GM23338 (cell line): ENCODE data around the gene SMPDL3A. TPM values are rescaled to one million over a fixed set of nuclear protein-coding genes. Genes with fewer than 3 reads are reported as not detected.

Source experiments
- ATAC-seq: fragments of 200-7000 bp; cut with Tn5 transposase; 3 replicates; pipeline ENCODE4 v1.9.1; 2020
- DNase-seq: peaks from one replicate; pipeline ENCODE4 v3.0.0-alpha.2; 2015; ENCODE audit warnings: low spot score
- H2AFZ ChIP-seq: fragments of 200-600 bp; sonication (generic); 2 replicates; pipeline ENCODE4 v1.8.0; 2016; ENCODE audit warnings: antibody characterized with exemption, mild to moderate bottlenecking, moderate library complexity
- H3F3A ChIP-seq: fragments of 200-600 bp; sonication (generic); replicated peaks from 2 replicates; pipeline ENCODE4 v1.8.0; 2017; ENCODE audit warnings: antibody characterized with exemption, mixed run types, low read depth
- H3K27ac ChIP-seq: fragments of 200-600 bp; sonication (generic); 2 replicates; pipeline ENCODE4 v1.6.1; 2016; ENCODE audit warnings: low read depth
- H3K27me3 ChIP-seq: fragments of 200-600 bp; sonication (generic); 2 replicates; pipeline ENCODE4 v1.8.0; 2016; ENCODE audit warnings: mild to moderate bottlenecking, mixed run types, moderate library complexity; ENCODE audit not compliant: insufficient read depth
- H3K36me3 ChIP-seq: fragments of 200-600 bp; sonication (generic); 2 replicates; pipeline ENCODE4 v1.8.0; 2016; ENCODE audit warnings: mild to moderate bottlenecking; ENCODE audit not compliant: insufficient read depth
- H3K4me1 ChIP-seq: fragments of 200-600 bp; sonication (generic); 2 replicates; pipeline ENCODE4 v1.8.0; 2016; ENCODE audit warnings: mild to moderate bottlenecking, moderate library complexity; ENCODE audit not compliant: insufficient read depth
- H3K4me2 ChIP-seq: fragments of 200-600 bp; sonication (generic); 2 replicates; pipeline ENCODE4 v1.7.1; 2017; ENCODE audit warnings: mixed run types
- H3K4me3 ChIP-seq: fragments of 200-600 bp; sonication (generic); 2 replicates; pipeline ENCODE4 v1.6.1; 2016; ENCODE audit warnings: mixed run types
- H3K79me2 ChIP-seq: fragments of 200-600 bp; sonication (generic); replicated peaks from 2 replicates; pipeline ENCODE4 v1.8.0; 2017; ENCODE audit warnings: mild to moderate bottlenecking; ENCODE audit not compliant: insufficient read depth
- H3K9me2 ChIP-seq: fragments of 200-600 bp; sonication (generic); 2 replicates; pipeline ENCODE4 v1.8.0; 2017; ENCODE audit not compliant: insufficient read depth
- H4K20me1 ChIP-seq: fragments of 200-600 bp; sonication (generic); replicated peaks from 2 replicates; pipeline ENCODE4 v1.8.0; 2017; ENCODE audit warnings: mild to moderate bottlenecking; ENCODE audit not compliant: insufficient read depth
- H3K27ac Mint-ChIP-seq: 2 replicates; pipeline ENCODE4 v1.8.0; 2020; ENCODE audit warnings: inconsistent platforms, mild to moderate bottlenecking, moderate library complexity, mixed read lengths
- H3K27me3 Mint-ChIP-seq: 3 replicates; pipeline ENCODE4 v1.8.0; 2022; ENCODE audit warnings: low read depth, mild to moderate bottlenecking, moderate library complexity, mixed read lengths, inconsistent platforms; ENCODE audit not compliant: insufficient read depth, poor library complexity
- H3K36me3 Mint-ChIP-seq: 3 replicates; pipeline ENCODE4 v1.8.0; 2021; ENCODE audit warnings: low read depth, mild to moderate bottlenecking, inconsistent platforms, moderate library complexity, mixed read lengths
- H3K4me1 Mint-ChIP-seq: 3 replicates; pipeline ENCODE4 v1.8.0; 2020; ENCODE audit warnings: mild to moderate bottlenecking, inconsistent platforms, mixed read lengths
- H3K4me3 Mint-ChIP-seq: 3 replicates; pipeline ENCODE4 v1.8.0; 2021; ENCODE audit warnings: moderate library complexity, mild to moderate bottlenecking, inconsistent platforms, mixed read lengths
- H3K9me3 Mint-ChIP-seq: 3 replicates; pipeline ENCODE4 v1.8.0; 2020; ENCODE audit warnings: moderate library complexity, mild to moderate bottlenecking, inconsistent platforms, mixed read lengths
- CREB1 ChIP-seq: fragments of 250-450 bp; sonication (Bioruptor Pico); IDR thresholded peaks from 2 replicates; pipeline ENCODE4 v1.5.0; 2020; ENCODE audit warnings: low read depth, mild to moderate bottlenecking, moderate library complexity
- EZH2 ChIP-seq: fragments of 200-600 bp; sonication (generic); IDR thresholded peaks from one replicate; pipeline ENCODE4 v1.8.0; 2017; ENCODE audit warnings: antibody characterized with exemption, mild to moderate bottlenecking, low read depth; ENCODE audit not compliant: unreplicated experiment
- JUNB ChIP-seq: IDR thresholded peaks from one replicate; pipeline ENCODE4 v1.6.1; 2016; ENCODE audit warnings: antibody characterized with exemption; ENCODE audit not compliant: unreplicated experiment
- NANOG ChIP-seq: IDR thresholded peaks from 2 replicates; pipeline ENCODE4 v1.6.1; 2016; ENCODE audit warnings: antibody characterized with exemption, borderline replicate concordance
- POLR2AphosphoS5 ChIP-seq: IDR thresholded peaks from 2 replicates; pipeline ENCODE4 v1.6.1; 2016; ENCODE audit warnings: antibody characterized with exemption, low read depth
- ZNF331 ChIP-seq: fragments of 250-450 bp; sonication (Bioruptor Pico); IDR thresholded peaks from 2 replicates; pipeline ENCODE4 v1.5.0; 2020; ENCODE audit warnings: low read depth, mild to moderate bottlenecking, moderate library complexity
- polyA plus RNA-seq: library from polyadenylated mRNA; unstranded; fragments of >200 nt; fragmentation: Nextera tagmentation; extraction: Ambion mirVana; gene quantifications from 2 replicates; pipeline ENCODE4 v1.2.1, GENCODE V29; 2016
- total RNA-seq: library from RNA; depleted of rRNA; stranded (reverse); fragments of >200 nt; shearing (Covaris generic); gene quantifications from 2 replicates; pipeline ENCODE4 v1.2.3, GENCODE V29; 2014
- TF ChIP-seq, protein P1 (sequence below), 2 experiments: fragments of 200-600 bp in 1 of 2; sonication (generic) in 1 of 2; conservative IDR thresholded peaks; 2 replicates each; pipeline versions ENCODE4 v1.5.1 to v1.6.1; 2016 to 2017; ENCODE audit warnings: antibody characterized with exemption in 2 of 2, low read depth in 2 of 2, mild to moderate bottlenecking in 2 of 2, moderate library complexity in 1 of 2
- TF ChIP-seq, protein P2 (sequence below): IDR thresholded peaks from 2 replicates; pipeline ENCODE4 v1.6.1; 2016; ENCODE audit warnings: antibody characterized with exemption
- TF ChIP-seq, protein P3 (sequence below): IDR thresholded peaks from one replicate; pipeline ENCODE4 v1.6.1; 2018; ENCODE audit warnings: antibody characterized with exemption; ENCODE audit not compliant: unreplicated experiment
- TF ChIP-seq, protein P4 (sequence below): fragments of 250-450 bp; sonication (Bioruptor Pico); IDR thresholded peaks from 2 replicates; pipeline ENCODE4 v1.5.0; 2020; ENCODE audit warnings: mild to moderate bottlenecking, moderate library complexity

Gene SMPDL3A
- total and polyA plus RNA-seq, 2 experiments from 2014 or later = 3.5 to 6.3 TPM

DNA sequence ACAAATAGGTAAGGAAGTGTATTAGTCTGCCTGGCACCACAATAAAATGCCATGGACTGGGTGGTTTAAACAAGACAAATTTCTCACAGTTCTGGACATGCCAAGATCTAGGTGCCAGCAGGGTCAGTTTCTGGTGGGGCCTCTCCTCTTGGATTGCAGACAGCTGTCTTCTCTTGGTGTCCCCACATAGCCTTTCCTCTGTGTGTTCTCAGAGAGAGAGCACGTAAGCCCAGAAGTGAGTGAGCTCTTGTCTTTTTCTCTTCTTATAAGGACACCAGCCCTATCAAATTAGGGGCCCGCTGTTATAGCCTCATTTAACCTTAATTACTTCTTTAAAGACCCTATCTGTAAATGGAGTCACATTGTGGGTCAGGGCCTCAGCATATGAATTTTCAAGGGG lies 28.3 kb downstream of the SMPDL3A start:
- Mint-ChIP-seq H3K4me1 (peaks cover 13% of the 10 kb centered on the region), H3K9me3 (no peaks in the 10 kb centered on the region), H3K27me3 (no peaks in the 10 kb centered on the region), H3K4me3 (no peak overlapping the region), H3K27ac (no peak overlapping the region), H3K36me3 (no peaks in the 10 kb centered on the region)
- Histone ChIP-seq H3K79me2 (no peaks in the 10 kb centered on the region), H3K4me1 (peaks cover 14% of the 10 kb centered on the region), H4K20me1 (no peaks in the 10 kb centered on the region), H3K4me2 (no peak overlapping the region), H3K4me3 (no peak overlapping the region), H2AFZ (no peak overlapping the region), H3K36me3 (no peaks in the 10 kb centered on the region), H3K9me2 (no peaks in the 10 kb centered on the region), H3K27ac (no peak overlapping the region), H3K27me3 (no peaks in the 10 kb centered on the region), H3F3A (no peaks in the 10 kb centered on the region)
- DNase-seq (no peak), ATAC-seq (no peak)
- TF ChIP-seq CREB1 (CRISPR knock-in tag) (no peak), POLR2AphosphoS5 (no peak), EZH2 (no peak), NANOG (no peak)
- TF ChIP-seq, protein P1, sequence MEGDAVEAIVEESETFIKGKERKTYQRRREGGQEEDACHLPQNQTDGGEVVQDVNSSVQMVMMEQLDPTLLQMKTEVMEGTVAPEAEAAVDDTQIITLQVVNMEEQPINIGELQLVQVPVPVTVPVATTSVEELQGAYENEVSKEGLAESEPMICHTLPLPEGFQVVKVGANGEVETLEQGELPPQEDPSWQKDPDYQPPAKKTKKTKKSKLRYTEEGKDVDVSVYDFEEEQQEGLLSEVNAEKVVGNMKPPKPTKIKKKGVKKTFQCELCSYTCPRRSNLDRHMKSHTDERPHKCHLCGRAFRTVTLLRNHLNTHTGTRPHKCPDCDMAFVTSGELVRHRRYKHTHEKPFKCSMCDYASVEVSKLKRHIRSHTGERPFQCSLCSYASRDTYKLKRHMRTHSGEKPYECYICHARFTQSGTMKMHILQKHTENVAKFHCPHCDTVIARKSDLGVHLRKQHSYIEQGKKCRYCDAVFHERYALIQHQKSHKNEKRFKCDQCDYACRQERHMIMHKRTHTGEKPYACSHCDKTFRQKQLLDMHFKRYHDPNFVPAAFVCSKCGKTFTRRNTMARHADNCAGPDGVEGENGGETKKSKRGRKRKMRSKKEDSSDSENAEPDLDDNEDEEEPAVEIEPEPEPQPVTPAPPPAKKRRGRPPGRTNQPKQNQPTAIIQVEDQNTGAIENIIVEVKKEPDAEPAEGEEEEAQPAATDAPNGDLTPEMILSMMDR (conservative IDR thresholded peaks at IDR 0.05; ENCODE audit: low read depth in 2 of 2) = no peak
- TF ChIP-seq, protein P2, sequence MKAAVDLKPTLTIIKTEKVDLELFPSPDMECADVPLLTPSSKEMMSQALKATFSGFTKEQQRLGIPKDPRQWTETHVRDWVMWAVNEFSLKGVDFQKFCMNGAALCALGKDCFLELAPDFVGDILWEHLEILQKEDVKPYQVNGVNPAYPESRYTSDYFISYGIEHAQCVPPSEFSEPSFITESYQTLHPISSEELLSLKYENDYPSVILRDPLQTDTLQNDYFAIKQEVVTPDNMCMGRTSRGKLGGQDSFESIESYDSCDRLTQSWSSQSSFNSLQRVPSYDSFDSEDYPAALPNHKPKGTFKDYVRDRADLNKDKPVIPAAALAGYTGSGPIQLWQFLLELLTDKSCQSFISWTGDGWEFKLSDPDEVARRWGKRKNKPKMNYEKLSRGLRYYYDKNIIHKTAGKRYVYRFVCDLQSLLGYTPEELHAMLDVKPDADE = no peak
- TF ChIP-seq, protein P3, sequence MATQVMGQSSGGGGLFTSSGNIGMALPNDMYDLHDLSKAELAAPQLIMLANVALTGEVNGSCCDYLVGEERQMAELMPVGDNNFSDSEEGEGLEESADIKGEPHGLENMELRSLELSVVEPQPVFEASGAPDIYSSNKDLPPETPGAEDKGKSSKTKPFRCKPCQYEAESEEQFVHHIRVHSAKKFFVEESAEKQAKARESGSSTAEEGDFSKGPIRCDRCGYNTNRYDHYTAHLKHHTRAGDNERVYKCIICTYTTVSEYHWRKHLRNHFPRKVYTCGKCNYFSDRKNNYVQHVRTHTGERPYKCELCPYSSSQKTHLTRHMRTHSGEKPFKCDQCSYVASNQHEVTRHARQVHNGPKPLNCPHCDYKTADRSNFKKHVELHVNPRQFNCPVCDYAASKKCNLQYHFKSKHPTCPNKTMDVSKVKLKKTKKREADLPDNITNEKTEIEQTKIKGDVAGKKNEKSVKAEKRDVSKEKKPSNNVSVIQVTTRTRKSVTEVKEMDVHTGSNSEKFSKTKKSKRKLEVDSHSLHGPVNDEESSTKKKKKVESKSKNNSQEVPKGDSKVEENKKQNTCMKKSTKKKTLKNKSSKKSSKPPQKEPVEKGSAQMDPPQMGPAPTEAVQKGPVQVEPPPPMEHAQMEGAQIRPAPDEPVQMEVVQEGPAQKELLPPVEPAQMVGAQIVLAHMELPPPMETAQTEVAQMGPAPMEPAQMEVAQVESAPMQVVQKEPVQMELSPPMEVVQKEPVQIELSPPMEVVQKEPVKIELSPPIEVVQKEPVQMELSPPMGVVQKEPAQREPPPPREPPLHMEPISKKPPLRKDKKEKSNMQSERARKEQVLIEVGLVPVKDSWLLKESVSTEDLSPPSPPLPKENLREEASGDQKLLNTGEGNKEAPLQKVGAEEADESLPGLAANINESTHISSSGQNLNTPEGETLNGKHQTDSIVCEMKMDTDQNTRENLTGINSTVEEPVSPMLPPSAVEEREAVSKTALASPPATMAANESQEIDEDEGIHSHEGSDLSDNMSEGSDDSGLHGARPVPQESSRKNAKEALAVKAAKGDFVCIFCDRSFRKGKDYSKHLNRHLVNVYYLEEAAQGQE = no peak

DNA sequence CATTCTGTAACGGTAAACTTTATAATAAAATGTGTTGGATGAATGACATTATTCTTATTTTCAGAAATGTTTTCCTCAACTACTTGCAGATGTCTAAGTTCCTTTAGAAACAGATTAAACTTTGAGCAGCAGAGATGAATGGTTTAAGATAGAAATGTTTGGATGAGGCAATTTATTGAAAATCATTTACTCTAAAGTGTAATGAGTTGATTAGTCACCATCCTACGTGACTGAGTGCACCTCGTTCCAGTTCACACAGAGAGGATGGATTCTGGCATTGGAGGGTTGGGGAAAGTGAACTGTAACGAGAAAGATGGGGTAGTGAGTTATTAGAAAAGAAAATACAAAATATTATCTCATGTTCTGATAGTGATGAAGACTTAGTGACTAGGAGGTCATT lies 28.7 kb downstream of the SMPDL3A start:
- Mint-ChIP-seq H3K27me3 (no peaks in the 10 kb centered on the region), H3K4me1 (peaks cover 13% of the 10 kb centered on the region), H3K9me3 (no peaks in the 10 kb centered on the region; the same call in 2 of the 3 replicates), H3K27ac (no peak overlapping the region), H3K4me3 (no peak overlapping the region), H3K36me3 (no peaks in the 10 kb centered on the region)
- Histone ChIP-seq H3K9me2 (no peaks in the 10 kb centered on the region), H3K4me3 (no peak overlapping the region), H3K27me3 (no peaks in the 10 kb centered on the region), H3K27ac (no peak overlapping the region), H3K79me2 (no peaks in the 10 kb centered on the region), H3K36me3 (no peaks in the 10 kb centered on the region), H4K20me1 (no peaks in the 10 kb centered on the region), H3K4me2 (no peak overlapping the region), H3K4me1 (peaks cover 14% of the 10 kb centered on the region), H2AFZ (no peak overlapping the region), H3F3A (no peaks in the 10 kb centered on the region)
- no peak for ATAC-seq
- no peak for DNase-seq
- TF ChIP-seq POLR2AphosphoS5 = no peak
- TF ChIP-seq JUNB = no peak
- TF ChIP-seq, protein P4, sequence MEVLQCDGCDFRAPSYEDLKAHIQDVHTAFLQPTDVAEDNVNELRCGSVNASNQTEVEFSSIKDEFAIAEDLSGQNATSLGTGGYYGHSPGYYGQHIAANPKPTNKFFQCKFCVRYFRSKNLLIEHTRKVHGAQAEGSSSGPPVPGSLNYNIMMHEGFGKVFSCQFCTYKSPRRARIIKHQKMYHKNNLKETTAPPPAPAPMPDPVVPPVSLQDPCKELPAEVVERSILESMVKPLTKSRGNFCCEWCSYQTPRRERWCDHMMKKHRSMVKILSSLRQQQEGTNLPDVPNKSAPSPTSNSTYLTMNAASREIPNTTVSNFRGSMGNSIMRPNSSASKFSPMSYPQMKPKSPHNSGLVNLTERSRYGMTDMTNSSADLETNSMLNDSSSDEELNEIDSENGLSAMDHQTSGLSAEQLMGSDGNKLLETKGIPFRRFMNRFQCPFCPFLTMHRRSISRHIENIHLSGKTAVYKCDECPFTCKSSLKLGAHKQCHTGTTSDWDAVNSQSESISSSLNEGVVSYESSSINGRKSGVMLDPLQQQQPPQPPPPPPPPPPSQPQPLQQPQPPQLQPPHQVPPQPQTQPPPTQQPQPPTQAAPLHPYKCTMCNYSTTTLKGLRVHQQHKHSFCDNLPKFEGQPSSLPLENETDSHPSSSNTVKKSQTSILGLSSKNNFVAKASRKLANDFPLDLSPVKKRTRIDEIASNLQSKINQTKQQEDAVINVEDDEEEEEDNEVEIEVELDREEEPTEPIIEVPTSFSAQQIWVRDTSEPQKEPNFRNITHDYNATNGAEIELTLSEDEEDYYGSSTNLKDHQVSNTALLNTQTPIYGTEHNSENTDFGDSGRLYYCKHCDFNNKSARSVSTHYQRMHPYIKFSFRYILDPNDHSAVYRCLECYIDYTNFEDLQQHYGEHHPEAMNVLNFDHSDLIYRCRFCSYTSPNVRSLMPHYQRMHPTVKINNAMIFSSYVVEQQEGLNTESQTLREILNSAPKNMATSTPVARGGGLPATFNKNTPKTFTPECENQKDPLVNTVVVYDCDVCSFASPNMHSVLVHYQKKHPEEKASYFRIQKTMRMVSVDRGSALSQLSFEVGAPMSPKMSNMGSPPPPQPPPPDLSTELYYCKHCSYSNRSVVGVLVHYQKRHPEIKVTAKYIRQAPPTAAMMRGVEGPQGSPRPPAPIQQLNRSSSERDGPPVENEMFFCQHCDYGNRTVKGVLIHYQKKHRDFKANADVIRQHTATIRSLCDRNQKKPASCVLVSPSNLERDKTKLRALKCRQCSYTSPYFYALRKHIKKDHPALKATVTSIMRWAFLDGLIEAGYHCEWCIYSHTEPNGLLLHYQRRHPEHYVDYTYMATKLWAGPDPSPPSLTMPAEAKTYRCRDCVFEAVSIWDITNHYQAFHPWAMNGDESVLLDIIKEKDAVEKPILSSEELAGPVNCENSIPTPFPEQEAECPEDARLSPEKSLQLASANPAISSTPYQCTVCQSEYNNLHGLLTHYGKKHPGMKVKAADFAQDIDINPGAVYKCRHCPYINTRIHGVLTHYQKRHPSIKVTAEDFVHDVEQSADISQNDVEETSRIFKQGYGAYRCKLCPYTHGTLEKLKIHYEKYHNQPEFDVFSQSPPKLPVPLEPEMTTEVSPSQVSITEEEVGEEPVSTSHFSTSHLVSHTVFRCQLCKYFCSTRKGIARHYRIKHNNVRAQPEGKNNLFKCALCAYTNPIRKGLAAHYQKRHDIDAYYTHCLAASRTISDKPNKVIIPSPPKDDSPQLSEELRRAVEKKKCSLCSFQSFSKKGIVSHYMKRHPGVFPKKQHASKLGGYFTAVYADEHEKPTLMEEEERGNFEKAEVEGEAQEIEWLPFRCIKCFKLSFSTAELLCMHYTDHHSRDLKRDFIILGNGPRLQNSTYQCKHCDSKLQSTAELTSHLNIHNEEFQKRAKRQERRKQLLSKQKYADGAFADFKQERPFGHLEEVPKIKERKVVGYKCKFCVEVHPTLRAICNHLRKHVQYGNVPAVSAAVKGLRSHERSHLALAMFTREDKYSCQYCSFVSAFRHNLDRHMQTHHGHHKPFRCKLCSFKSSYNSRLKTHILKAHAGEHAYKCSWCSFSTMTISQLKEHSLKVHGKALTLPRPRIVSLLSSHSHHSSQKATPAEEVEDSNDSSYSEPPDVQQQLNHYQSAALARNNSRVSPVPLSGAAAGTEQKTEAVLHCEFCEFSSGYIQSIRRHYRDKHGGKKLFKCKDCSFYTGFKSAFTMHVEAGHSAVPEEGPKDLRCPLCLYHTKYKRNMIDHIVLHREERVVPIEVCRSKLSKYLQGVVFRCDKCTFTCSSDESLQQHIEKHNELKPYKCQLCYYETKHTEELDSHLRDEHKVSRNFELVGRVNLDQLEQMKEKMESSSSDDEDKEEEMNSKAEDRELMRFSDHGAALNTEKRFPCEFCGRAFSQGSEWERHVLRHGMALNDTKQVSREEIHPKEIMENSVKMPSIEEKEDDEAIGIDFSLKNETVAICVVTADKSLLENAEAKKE (CRISPR knock-in tag) = no peak
- TF ChIP-seq ZNF331 (CRISPR knock-in tag) = no peak
